GM23338 (cell line): Measurements from ENCODE around the gene AANAT. TPM values are rescaled to one million over a fixed set of nuclear protein-coding genes. Genes with fewer than 3 reads are reported as not detected.

Experiments used
- ATAC-seq: fragments of 200-7000 bp; cut with Tn5 transposase; 3 replicates; pipeline ENCODE4 v1.9.1; 2020
- DNase-seq: peaks from one replicate; pipeline ENCODE4 v3.0.0-alpha.2; 2015; ENCODE audit warnings: low spot score
- H2AFZ ChIP-seq: fragments of 200-600 bp; sonication (generic); 2 replicates; pipeline ENCODE4 v1.8.0; 2016; ENCODE audit warnings: antibody characterized with exemption, mild to moderate bottlenecking, moderate library complexity
- H3F3A ChIP-seq: fragments of 200-600 bp; sonication (generic); replicated peaks from 2 replicates; pipeline ENCODE4 v1.8.0; 2017; ENCODE audit warnings: antibody characterized with exemption, mixed run types, low read depth
- H3K27ac ChIP-seq: fragments of 200-600 bp; sonication (generic); 2 replicates; pipeline ENCODE4 v1.6.1; 2016; ENCODE audit warnings: low read depth
- H3K27me3 ChIP-seq: fragments of 200-600 bp; sonication (generic); 2 replicates; pipeline ENCODE4 v1.8.0; 2016; ENCODE audit warnings: mild to moderate bottlenecking, mixed run types, moderate library complexity; ENCODE audit not compliant: insufficient read depth
- H3K36me3 ChIP-seq: fragments of 200-600 bp; sonication (generic); 2 replicates; pipeline ENCODE4 v1.8.0; 2016; ENCODE audit warnings: mild to moderate bottlenecking; ENCODE audit not compliant: insufficient read depth
- H3K4me1 ChIP-seq: fragments of 200-600 bp; sonication (generic); 2 replicates; pipeline ENCODE4 v1.8.0; 2016; ENCODE audit warnings: mild to moderate bottlenecking, moderate library complexity; ENCODE audit not compliant: insufficient read depth
- H3K4me2 ChIP-seq: fragments of 200-600 bp; sonication (generic); 2 replicates; pipeline ENCODE4 v1.7.1; 2017; ENCODE audit warnings: mixed run types
- H3K4me3 ChIP-seq: fragments of 200-600 bp; sonication (generic); 2 replicates; pipeline ENCODE4 v1.6.1; 2016; ENCODE audit warnings: mixed run types
- H3K79me2 ChIP-seq: fragments of 200-600 bp; sonication (generic); replicated peaks from 2 replicates; pipeline ENCODE4 v1.8.0; 2017; ENCODE audit warnings: mild to moderate bottlenecking; ENCODE audit not compliant: insufficient read depth
- H3K9me2 ChIP-seq: fragments of 200-600 bp; sonication (generic); 2 replicates; pipeline ENCODE4 v1.8.0; 2017; ENCODE audit not compliant: insufficient read depth
- H4K20me1 ChIP-seq: fragments of 200-600 bp; sonication (generic); replicated peaks from 2 replicates; pipeline ENCODE4 v1.8.0; 2017; ENCODE audit warnings: mild to moderate bottlenecking; ENCODE audit not compliant: insufficient read depth
- H3K27ac Mint-ChIP-seq: 2 replicates; pipeline ENCODE4 v1.8.0; 2020; ENCODE audit warnings: inconsistent platforms, mild to moderate bottlenecking, moderate library complexity, mixed read lengths
- H3K27me3 Mint-ChIP-seq: 3 replicates; pipeline ENCODE4 v1.8.0; 2022; ENCODE audit warnings: low read depth, mild to moderate bottlenecking, moderate library complexity, mixed read lengths, inconsistent platforms; ENCODE audit not compliant: insufficient read depth, poor library complexity
- H3K36me3 Mint-ChIP-seq: 3 replicates; pipeline ENCODE4 v1.8.0; 2021; ENCODE audit warnings: low read depth, mild to moderate bottlenecking, inconsistent platforms, moderate library complexity, mixed read lengths
- H3K4me1 Mint-ChIP-seq: 3 replicates; pipeline ENCODE4 v1.8.0; 2020; ENCODE audit warnings: mild to moderate bottlenecking, inconsistent platforms, mixed read lengths
- H3K4me3 Mint-ChIP-seq: 3 replicates; pipeline ENCODE4 v1.8.0; 2021; ENCODE audit warnings: moderate library complexity, mild to moderate bottlenecking, inconsistent platforms, mixed read lengths
- H3K9me3 Mint-ChIP-seq: 3 replicates; pipeline ENCODE4 v1.8.0; 2020; ENCODE audit warnings: moderate library complexity, mild to moderate bottlenecking, inconsistent platforms, mixed read lengths
- CREB1 ChIP-seq: fragments of 250-450 bp; sonication (Bioruptor Pico); IDR thresholded peaks from 2 replicates; pipeline ENCODE4 v1.5.0; 2020; ENCODE audit warnings: low read depth, mild to moderate bottlenecking, moderate library complexity
- ETS1 ChIP-seq: IDR thresholded peaks from 2 replicates; pipeline ENCODE4 v1.6.1; 2016; ENCODE audit warnings: antibody characterized with exemption
- JUNB ChIP-seq: IDR thresholded peaks from one replicate; pipeline ENCODE4 v1.6.1; 2016; ENCODE audit warnings: antibody characterized with exemption; ENCODE audit not compliant: unreplicated experiment
- REST ChIP-seq: IDR thresholded peaks from one replicate; pipeline ENCODE4 v1.6.1; 2018; ENCODE audit warnings: antibody characterized with exemption; ENCODE audit not compliant: unreplicated experiment
- ZNF462 ChIP-seq: fragments of 250-450 bp; sonication (Bioruptor Pico); IDR thresholded peaks from 2 replicates; pipeline ENCODE4 v1.5.0; 2020; ENCODE audit warnings: mild to moderate bottlenecking, moderate library complexity
- polyA plus RNA-seq: library from polyadenylated mRNA; unstranded; fragments of >200 nt; fragmentation: Nextera tagmentation; extraction: Ambion mirVana; gene quantifications from 2 replicates; pipeline ENCODE4 v1.2.1, GENCODE V29; 2016
- total RNA-seq: library from RNA; depleted of rRNA; stranded (reverse); fragments of >200 nt; shearing (Covaris generic); gene quantifications from 2 replicates; pipeline ENCODE4 v1.2.3, GENCODE V29; 2014

Gene AANAT
- total and polyA plus RNA-seq, 2 experiments from 2014 or later = 0.28 to 1.0 TPM

- TF ChIP-seq ZNF462 (CRISPR knock-in tag) (no peak), CREB1 (CRISPR knock-in tag) (no peak), JUNB (no peak)
Measured at GRCh38 chr17:76428511-76428910, 38.9 kb upstream of the AANAT start (continued).

- H3K4me1 ChIP-seq = peaks cover 61% of the 10 kb centered on the region
- H3K79me2 ChIP-seq = peaks cover 100% of the 10 kb centered on the region
- Mint-ChIP-seq H3K4me1 (peaks cover 67% of the 10 kb centered on the region), H3K9me3 (no peaks in the 10 kb centered on the region; the same call in 2 of the 3 replicates), H3K27ac (no peak overlapping the region), H3K27me3 (peaks cover 2% of the 10 kb centered on the region), H3K36me3 (peaks cover 4% of the 10 kb centered on the region; the same call in 2 of the 3 replicates), H3K4me3 (no peak overlapping the region)
- peak overlapping the region; percentile 53; the same call in 1 of the 2 replicates for H3K27ac ChIP-seq
- no peaks in the 10 kb centered on the region for H3F3A ChIP-seq
- ATAC-seq (peak; percentile 52), DNase-seq (no peak)
- no peaks in the 10 kb centered on the region for H3K27me3 ChIP-seq
- peak overlapping the region; percentile 51 for H3K4me2 ChIP-seq
- H3K9me2 ChIP-seq = no peaks in the 10 kb centered on the region
- no peak overlapping the region for H2AFZ ChIP-seq
- H4K20me1 ChIP-seq = peaks cover 63% of the 10 kb centered on the region
- no peaks in the 10 kb centered on the region for H3K36me3 ChIP-seq
- no peak overlapping the region for H3K4me3 ChIP-seq
- no peak for TF ChIP-seq CREB1 (CRISPR knock-in tag)
- no peak for TF ChIP-seq ETS1
- TF ChIP-seq REST = no peak
Measured at GRCh38 chr17:76431509-76431908, 35.9 kb upstream of the AANAT start.
